ENCODE measurements around the gene FRG2B.
"Not testable (repeated sequence)": the region's sequence is repeated elsewhere in the genome, so short reads cannot be mapped to it uniquely, and the experiment has no call there.

DNA sequence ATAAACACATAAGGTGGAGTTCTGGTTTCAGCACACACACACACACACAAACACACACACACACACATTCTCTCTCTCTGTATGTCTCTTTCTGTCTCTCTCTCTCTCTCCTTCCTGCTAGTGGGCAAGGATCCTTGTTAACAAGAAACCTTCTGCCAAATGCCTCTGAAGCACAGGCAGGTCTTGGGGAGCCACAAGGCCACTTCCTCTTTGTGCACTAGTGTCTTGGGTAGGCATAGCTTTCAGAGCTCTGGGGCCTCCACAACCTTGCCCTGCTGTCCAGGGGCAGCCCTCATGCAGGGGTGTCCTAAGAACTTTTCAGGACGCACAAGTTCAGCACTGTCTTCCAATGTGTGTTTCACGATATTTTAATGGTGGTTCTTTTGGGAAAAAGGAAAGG, 34.5 kb upstream of the FRG2B start:
- TF ChIP-seq, protein P1, sequence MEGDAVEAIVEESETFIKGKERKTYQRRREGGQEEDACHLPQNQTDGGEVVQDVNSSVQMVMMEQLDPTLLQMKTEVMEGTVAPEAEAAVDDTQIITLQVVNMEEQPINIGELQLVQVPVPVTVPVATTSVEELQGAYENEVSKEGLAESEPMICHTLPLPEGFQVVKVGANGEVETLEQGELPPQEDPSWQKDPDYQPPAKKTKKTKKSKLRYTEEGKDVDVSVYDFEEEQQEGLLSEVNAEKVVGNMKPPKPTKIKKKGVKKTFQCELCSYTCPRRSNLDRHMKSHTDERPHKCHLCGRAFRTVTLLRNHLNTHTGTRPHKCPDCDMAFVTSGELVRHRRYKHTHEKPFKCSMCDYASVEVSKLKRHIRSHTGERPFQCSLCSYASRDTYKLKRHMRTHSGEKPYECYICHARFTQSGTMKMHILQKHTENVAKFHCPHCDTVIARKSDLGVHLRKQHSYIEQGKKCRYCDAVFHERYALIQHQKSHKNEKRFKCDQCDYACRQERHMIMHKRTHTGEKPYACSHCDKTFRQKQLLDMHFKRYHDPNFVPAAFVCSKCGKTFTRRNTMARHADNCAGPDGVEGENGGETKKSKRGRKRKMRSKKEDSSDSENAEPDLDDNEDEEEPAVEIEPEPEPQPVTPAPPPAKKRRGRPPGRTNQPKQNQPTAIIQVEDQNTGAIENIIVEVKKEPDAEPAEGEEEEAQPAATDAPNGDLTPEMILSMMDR (IDR thresholded peaks at IDR 0.05; ENCODE audit: insufficient read depth, low read length, poor library complexity, severe bottlenecking), result not testable (repeated sequence)
- not testable (repeated sequence) for TF ChIP-seq EZH2phosphoT487 (conservative IDR thresholded peaks at IDR 0.05; ENCODE audit: low read length)
